T-helper 2 cell treated with Interferon-gamma antibody and Interleukin-4, amounts not matched to agents 5 μg/mL and 100 μg/mL, for 36 hours (primary cell): ENCODE data around the gene PLAAT3.

Experiments
- DNase-seq: peaks from one replicate; pipeline ENCODE4 v3.0.0; 2021; ENCODE audit warnings: low spot score
- H3K27ac Mint-ChIP-seq: one replicate; pipeline ENCODE4 v1.8.0; 2021; ENCODE audit warnings: mild to moderate bottlenecking, mixed read lengths
- H3K27me3 Mint-ChIP-seq: one replicate; pipeline ENCODE4 v1.8.0; 2021; ENCODE audit warnings: low read depth, mixed read lengths
- H3K36me3 Mint-ChIP-seq: one replicate; pipeline ENCODE4 v1.8.0; 2021; ENCODE audit warnings: low read depth, mixed read lengths
- H3K4me1 Mint-ChIP-seq: one replicate; pipeline ENCODE4 v1.8.0; 2021; ENCODE audit warnings: low read depth, mixed read lengths
- H3K4me3 Mint-ChIP-seq: one replicate; pipeline ENCODE4 v1.8.0; 2022; ENCODE audit warnings: mild to moderate bottlenecking, moderate library complexity, mixed read lengths
- H3K9me3 Mint-ChIP-seq: one replicate; pipeline ENCODE4 v1.8.0; 2021; ENCODE audit warnings: mixed read lengths

The PLAAT3 gene

DNA sequence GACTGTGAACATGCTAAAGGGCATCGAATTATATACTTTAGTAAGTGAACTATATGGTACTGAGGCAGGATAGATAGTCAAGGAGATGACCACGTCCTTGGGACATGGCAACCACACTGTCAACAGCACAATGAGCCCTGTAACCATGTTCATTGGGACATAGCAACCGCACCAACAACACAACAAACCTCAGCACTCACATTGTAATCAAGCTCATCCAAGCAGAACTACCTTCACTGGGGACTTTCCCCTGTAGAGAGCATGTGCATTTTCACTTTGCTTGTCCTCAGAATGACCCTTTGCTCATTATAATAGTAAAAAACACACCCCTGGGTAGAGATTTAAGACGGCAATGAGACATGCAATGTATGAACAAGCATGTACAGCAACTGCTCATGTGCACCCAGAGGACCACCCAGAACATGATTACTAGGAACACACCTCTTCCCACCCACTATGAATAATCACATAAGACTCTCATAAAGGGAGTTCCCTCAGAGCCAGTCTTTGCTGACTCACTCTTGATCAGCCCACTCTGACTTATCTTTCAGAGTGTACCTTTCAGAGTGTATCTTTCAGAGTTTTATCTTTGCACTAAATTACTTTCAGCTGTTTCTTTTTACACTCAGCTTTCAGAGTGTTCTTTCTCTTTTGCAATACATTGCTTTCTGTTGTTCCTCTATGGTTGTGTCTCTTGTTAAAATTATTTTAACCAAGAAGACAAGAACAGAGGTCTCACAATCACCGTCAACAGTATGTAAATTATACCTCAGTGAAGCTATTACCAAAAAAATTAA lies 47.0 kb downstream of the PLAAT3 start:
- Mint-ChIP-seq H3K36me3 (peaks cover 1% of the 10 kb centered on the region), H3K27me3 (peaks cover 17% of the 10 kb centered on the region), H3K9me3 (no peaks in the 10 kb centered on the region), H3K27ac (peak overlapping the region; percentile 93), H3K4me1 (peaks cover 42% of the 10 kb centered on the region), H3K4me3 (peak overlapping the region; percentile 63)
- DNase-seq = peak; percentile 78

DNA sequence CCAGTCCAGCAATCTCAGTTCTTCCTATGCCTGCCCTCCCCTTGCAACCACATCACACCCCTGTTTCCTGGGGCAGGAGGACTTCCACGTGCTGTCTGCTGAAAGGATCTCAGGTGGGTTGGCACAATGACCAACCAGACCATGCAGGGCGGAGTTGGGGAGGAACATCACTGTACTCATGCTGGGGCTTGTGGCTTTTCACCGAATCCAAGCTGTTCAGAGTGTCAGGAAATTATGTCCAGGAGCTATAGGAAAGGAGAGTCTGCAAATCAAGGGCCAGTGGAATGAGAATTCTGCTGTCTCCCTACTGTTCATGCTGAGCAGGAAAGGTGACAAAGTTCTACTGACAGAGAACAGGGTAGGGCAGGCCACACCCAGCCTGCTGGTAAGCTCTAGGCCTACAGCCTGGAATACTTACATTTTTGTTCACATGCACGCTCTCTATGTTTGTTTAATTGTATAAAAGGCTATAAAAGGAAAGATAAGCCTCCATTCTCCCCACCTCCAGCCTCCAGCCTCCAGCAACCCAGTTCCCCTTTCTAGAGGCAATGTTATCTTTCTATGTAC lies 49.4 kb downstream of the PLAAT3 start:
- Mint-ChIP-seq H3K27ac (peak overlapping the region; percentile 58), H3K27me3 (no peaks in the 10 kb centered on the region), H3K4me3 (peak overlapping the region; percentile 32), H3K9me3 (no peaks in the 10 kb centered on the region), H3K36me3 (peaks cover 1% of the 10 kb centered on the region), H3K4me1 (peaks cover 52% of the 10 kb centered on the region)
- no peak for DNase-seq

DNA sequence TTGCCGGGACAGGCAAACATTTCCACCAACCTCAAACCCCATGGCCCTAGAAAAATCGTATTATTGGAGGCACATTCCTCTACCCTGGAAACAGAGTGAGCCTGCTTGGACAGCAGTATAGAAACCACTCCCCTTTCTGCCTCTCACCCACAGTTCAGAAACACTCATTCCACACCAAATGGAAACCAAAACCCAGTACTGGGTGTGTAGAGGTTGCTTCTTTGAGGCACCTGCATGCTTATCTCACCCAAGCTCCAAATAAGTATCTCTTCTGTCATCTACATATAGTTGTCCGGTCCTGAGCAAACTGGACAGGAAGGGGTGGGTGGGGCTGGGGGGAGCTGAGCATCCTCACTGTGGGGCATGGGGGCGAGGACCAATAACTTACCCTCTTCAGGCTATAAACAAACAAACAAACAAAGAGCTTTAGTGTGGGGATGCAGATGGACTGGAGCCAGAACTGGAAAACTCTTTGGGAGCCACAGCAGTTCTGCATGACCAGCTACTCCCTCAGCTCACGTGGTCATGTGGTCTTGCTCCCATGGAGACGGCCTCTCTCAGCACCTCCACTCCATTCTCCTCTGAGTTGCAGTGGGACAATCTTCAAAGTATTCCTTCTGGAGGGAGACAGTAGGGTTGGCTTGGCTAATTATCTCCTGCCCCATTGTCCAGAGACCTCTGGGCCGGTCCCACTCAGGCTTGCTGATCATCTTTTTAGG lies 50.0 kb downstream of the PLAAT3 start:
- no peaks in the 10 kb centered on the region for H3K9me3 Mint-ChIP-seq
- H3K4me3 Mint-ChIP-seq = peak overlapping the region; percentile 32
- H3K4me1 Mint-ChIP-seq = peaks cover 54% of the 10 kb centered on the region

DNA sequence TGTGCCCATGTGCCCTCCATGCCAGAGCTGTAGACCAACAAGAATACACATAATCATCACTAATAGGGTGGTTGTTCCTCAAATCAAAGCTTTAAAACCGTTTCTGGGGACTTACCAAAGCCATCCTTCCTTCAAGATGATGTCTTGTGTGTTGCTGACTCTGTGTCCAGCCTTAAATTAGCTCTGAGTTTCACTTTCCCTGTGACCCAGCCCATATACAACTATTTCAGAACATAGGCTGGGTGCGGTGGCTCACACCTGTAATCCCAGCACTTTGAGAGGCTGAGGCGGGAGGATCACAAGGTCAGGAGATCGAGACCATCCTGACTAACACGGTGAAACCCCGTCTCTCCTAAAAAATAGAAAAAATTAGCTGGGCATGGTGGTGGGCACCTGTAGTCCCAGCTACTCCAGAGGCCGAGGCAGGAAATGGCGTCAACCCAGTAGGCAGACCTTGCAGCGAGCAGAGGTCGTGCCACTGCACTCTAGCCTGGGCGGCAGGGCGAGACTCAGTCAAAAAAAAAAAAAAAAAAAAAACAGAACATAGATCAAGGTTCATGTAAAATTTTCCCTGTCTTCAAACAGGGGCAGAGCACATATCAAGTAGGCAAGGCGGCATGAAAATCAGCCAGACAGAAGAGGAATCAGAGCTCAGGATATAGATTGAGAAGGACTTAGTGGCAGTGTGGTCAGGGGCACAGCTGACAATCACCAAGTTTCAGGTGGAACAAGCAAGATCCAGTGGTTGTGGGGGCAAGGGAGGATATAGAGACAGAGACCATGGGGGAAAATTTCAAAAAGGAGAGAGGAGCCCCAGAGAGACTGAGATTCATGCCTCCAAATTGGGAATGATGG lies 50.8 kb downstream of the PLAAT3 start, which contains the start of gene PLAAT2:
PLAAT2 (minus strand) TSS at position 179 of the 855 bp plus-strand sequence; CDS start at position 124, 55 bp downstream.
- Mint-ChIP-seq H3K9me3 (no peaks in the 10 kb centered on the region), H3K27me3 (no peaks in the 10 kb centered on the region), H3K4me3 (peak within 1 kb of the TSS; percentile 16), H3K27ac (peak within 1 kb of the TSS; percentile 58), H3K36me3 (no peaks in the 10 kb centered on the region), H3K4me1 (peaks cover 52% of the 10 kb centered on the region)
- no peak for DNase-seq

More for the DNA sequence above, 50.0 kb downstream of the PLAAT3 start:
- Mint-ChIP-seq H3K27ac (peak overlapping the region; percentile 58), H3K27me3 (no peaks in the 10 kb centered on the region), H3K36me3 (peaks cover 1% of the 10 kb centered on the region)
- DNase-seq = peak; percentile 66

DNA sequence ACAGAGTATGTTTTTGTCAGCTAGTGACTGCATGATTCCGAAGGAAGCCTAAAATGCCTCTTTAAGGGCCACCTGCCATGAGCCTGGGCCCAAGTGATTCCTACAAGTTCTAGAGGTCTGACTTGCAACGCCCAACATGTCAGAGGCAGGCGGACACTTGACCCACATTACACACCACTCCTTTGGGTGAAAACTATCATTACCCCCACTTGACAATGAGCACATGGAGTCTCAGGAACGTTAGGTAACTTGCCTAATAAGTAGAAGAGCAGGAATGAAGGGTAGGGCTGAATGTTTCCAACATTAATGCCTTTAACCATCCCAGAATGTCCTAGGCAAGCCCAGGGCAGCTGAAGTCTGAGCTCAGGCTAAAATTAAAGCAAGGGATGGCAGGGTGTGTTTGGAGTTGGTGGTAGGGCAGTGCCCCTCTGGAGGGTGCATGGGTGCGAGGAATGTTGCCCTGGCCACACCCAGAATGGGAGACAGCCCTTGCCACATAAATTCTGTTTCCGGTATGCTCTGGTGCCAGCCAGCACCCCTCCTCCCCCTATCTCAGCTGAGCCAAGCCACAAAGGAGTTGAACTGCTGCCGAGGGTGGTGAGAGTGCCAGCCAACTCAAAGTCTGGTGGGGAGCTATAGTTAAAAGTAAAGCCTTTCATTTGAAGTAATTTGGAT lies 53.6 kb downstream of the PLAAT3 start:
- Mint-ChIP-seq H3K27ac (peak overlapping the region; percentile 20), H3K4me3 (no peak overlapping the region), H3K9me3 (no peaks in the 10 kb centered on the region), H3K36me3 (no peaks in the 10 kb centered on the region), H3K4me1 (peaks cover 46% of the 10 kb centered on the region), H3K27me3 (no peaks in the 10 kb centered on the region)
- DNase-seq = no peak

DNA sequence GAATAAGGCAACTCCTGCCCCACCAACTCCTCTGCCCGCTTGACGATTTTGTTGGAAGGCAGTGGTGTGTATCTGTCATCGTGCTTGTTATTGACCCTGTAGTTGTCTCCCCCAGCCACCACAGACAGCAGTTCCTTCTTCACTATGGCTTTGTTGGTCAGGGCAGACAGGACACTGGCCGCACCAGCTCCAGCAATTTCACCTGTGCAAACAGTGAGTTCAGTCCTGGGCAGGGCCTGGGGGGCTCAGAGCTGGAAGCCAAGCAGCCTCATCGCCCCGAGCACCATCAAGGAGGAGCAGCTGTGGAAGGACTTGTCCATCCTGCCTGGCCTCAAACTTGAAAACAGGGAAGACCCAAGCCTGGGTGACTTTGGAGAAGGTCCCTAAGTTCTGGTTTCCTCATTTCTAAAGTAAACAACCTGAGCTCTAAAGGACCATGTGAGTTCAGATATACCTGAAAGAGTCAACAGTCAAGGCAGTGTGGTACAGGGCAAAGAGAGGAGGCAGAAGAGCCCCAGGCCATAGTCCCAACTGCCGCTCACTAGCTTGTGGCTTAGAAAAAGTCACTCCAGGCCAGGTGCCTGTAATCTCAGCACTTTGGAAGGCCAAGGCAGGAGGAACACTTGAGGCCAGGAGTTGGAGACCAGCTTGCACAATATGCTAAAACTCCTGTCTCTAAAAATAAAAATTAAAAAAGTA lies 55.6 kb downstream of the PLAAT3 start:
- H3K9me3 Mint-ChIP-seq = no peaks in the 10 kb centered on the region

DNA sequence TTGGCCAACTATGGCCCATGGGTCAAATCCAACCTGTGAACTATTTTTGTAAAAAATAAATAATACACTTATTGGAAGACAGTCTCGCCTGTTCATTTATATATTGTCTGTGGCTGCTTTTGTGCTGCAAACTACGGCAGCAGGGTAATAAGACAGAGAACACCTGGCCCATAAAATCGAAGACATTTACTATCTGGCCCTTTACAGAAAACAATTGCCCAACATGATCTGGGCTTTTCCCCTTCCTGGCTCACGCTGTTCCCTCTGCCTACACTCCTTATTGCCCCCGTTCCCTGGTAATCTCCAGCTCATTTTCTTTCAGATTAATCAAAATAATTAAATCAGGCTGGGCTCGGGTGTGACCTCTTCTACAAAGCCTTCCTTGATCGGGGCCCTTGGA lies 56.7 kb downstream of the PLAAT3 start:
- Mint-ChIP-seq H3K36me3 (peaks cover 4% of the 10 kb centered on the region), H3K4me3 (no peak overlapping the region), H3K27me3 (no peaks in the 10 kb centered on the region), H3K9me3 (no peaks in the 10 kb centered on the region), H3K4me1 (peaks cover 46% of the 10 kb centered on the region), H3K27ac (no peak overlapping the region)
- DNase-seq = no peak

More for the DNA sequence above, 55.6 kb downstream of the PLAAT3 start:
- no peak for DNase-seq
- H3K4me1 Mint-ChIP-seq = peaks cover 42% of the 10 kb centered on the region
- H3K27me3 Mint-ChIP-seq = no peaks in the 10 kb centered on the region
- H3K36me3 Mint-ChIP-seq = peaks cover 2% of the 10 kb centered on the region
- no peak overlapping the region for H3K27ac Mint-ChIP-seq
- no peak overlapping the region for H3K4me3 Mint-ChIP-seq

DNA sequence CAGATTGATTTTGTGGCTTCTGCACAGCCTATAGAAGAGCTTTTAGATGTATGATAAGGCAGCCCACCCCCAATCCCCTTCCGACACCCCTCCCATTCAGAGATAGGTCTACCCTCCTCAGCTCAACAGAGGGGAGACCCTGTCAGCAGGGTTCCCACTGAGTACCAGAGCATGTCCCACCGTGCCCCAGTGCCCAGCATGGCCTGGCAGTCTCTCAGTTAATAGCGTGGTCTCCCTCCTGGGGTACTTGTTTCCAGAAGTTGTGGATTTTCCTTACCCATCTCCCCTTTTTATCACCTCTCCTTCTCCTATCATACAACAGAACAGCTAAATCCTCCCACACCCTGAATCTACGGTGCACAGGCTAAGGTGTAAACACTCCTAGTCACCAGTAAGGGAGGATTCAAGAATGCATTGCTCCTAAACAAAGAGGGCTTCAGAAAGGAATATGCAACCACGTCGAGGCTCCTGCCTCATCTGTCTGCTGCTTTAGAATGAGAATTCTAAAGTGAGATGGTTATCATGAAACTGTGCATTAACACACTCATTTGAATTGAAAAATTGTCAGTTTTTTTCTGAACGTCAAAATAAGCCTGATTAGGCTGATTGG lies 57.7 kb downstream of the PLAAT3 start:
- H3K27me3 Mint-ChIP-seq = no peaks in the 10 kb centered on the region
- no peak overlapping the region for H3K27ac Mint-ChIP-seq
- H3K9me3 Mint-ChIP-seq = no peaks in the 10 kb centered on the region
- no peak for DNase-seq
- peaks cover 48% of the 10 kb centered on the region for H3K4me1 Mint-ChIP-seq
- no peak overlapping the region for H3K4me3 Mint-ChIP-seq
- peaks cover 4% of the 10 kb centered on the region for H3K36me3 Mint-ChIP-seq

DNA sequence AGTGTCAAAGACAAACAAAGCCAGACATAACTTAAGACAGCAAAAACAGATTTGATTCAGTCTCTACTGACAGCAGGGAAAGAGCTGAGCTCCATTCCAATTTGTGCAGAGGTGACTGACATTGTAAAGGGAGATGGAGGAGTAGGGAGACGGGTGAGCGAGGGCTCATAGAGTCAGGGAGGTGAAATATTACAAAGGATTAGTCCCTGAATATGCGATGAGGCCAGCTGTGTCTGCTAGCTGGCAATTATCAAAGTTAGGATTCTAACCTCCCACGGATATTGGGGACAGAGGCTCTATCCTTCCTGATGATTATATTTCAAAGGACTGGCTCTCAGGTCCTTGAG lies 59.4 kb downstream of the PLAAT3 start:
- Mint-ChIP-seq H3K4me1 (peaks cover 40% of the 10 kb centered on the region), H3K9me3 (no peaks in the 10 kb centered on the region), H3K27ac (peak overlapping the region; percentile 49), H3K27me3 (no peaks in the 10 kb centered on the region), H3K36me3 (peaks cover 6% of the 10 kb centered on the region), H3K4me3 (no peak overlapping the region)
- DNase-seq = no peak

DNA sequence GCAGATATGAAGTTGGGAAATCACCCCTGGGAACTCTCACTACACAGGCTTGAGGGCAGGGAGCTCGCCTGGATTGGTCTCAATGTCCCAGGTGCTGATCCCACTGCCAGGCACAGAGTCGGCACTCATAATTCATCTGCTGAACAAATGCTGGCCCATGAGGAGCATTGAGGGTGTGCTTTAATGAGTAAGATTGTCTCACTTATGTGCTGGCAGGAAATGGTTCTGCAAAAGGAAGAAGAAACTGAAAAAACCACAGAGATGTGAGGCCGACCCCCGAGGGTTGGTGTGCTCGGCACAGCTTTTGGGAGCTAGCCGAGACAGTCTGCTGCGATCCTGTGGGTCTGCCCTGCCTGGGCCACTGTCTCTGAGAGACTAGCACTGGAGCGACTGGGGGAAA lies 60.5 kb downstream of the PLAAT3 start:
- peaks cover 6% of the 10 kb centered on the region for H3K36me3 Mint-ChIP-seq
- peak overlapping the region; percentile 80 for H3K4me3 Mint-ChIP-seq
- peaks cover 38% of the 10 kb centered on the region for H3K4me1 Mint-ChIP-seq
- H3K27ac Mint-ChIP-seq = peak overlapping the region; percentile 96
- H3K27me3 Mint-ChIP-seq = no peaks in the 10 kb centered on the region
- DNase-seq = peak; percentile 42
- no peaks in the 10 kb centered on the region for H3K9me3 Mint-ChIP-seq

DNA sequence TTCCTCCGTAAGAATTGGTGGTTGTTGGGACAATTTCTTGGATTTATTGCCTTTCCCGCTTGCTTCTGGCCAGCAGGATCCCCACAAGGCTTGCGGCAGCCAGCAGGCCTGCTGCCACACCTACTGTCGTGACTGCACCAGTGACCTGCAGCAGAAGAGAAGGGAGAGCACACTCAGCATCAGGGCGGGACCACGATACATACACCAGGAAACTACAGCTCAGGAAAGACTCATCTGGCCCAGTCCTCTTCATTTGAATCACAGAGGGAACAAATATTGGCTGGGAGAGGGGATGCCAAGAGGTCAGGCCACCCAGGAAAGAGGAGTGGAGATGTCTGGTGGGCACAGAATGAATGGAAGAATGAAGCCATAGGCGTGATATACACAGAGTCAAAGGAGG lies 61.3 kb downstream of the PLAAT3 start:
- no peaks in the 10 kb centered on the region for H3K27me3 Mint-ChIP-seq
- no peaks in the 10 kb centered on the region for H3K9me3 Mint-ChIP-seq
- H3K36me3 Mint-ChIP-seq = peaks cover 9% of the 10 kb centered on the region
- peaks cover 38% of the 10 kb centered on the region for H3K4me1 Mint-ChIP-seq
- no peak for DNase-seq
- peak overlapping the region; percentile 96 for H3K27ac Mint-ChIP-seq
- peak overlapping the region; percentile 80 for H3K4me3 Mint-ChIP-seq

DNA sequence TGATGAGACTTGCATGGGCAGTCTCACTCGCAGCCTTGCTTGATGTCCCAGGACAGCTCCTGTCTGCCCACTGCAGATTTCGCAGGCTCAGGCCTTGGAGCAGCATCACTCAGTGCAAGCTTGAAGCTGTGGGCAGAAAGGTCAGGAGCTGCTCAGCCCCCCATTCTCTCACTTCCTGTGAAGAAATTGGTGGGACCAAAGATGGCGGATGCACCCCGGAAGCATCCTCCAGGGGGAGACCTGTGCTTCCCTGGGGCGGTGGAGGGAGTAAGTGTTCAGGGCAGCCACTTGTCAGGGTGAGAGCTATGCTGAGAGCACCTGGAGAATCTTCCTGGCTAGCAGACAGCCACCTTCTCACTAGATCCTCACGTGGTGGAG lies 62.4 kb downstream of the PLAAT3 start:
- Mint-ChIP-seq H3K9me3 (no peaks in the 10 kb centered on the region), H3K27ac (no peak overlapping the region), H3K27me3 (no peaks in the 10 kb centered on the region), H3K36me3 (peaks cover 15% of the 10 kb centered on the region), H3K4me1 (peaks cover 37% of the 10 kb centered on the region), H3K4me3 (no peak overlapping the region)
- DNase-seq = no peak
